GM23248 (cell line): ENCODE results near the gene SLC6A9. TPM values are rescaled to one million over a fixed set of nuclear protein-coding genes. Genes with fewer than 3 reads are reported as not detected.

Experiments
- DNase-seq: peaks from one replicate; pipeline ENCODE4 v3.0.0-alpha.2; 2015
- H2AFZ ChIP-seq: fragments of 200-600 bp; sonication (generic); 2 replicates; pipeline ENCODE4 v1.6.1; 2016; ENCODE audit warnings: antibody characterized with exemption
- H3F3A ChIP-seq: fragments of 200-600 bp; sonication (generic); 2 replicates; pipeline ENCODE4 v1.6.1; 2016; ENCODE audit warnings: mild to moderate bottlenecking, antibody characterized with exemption, mixed run types; ENCODE audit not compliant: insufficient read depth
- H3K27ac ChIP-seq: fragments of 200-600 bp; sonication (generic); 2 replicates; pipeline ENCODE4 v1.5.1; 2016; ENCODE audit warnings: mild to moderate bottlenecking
- H3K27me3 ChIP-seq: fragments of 200-600 bp; sonication (generic); replicated peaks from 2 replicates; pipeline ENCODE4 v1.6.1; 2016; ENCODE audit warnings: mild to moderate bottlenecking; ENCODE audit not compliant: insufficient read depth
- H3K36me3 ChIP-seq: fragments of 200-600 bp; sonication (generic); 2 replicates; pipeline ENCODE4 v1.6.1; 2016; ENCODE audit warnings: low read depth, mild to moderate bottlenecking
- H3K4me1 ChIP-seq: fragments of 200-600 bp; sonication (generic); 2 replicates; pipeline ENCODE4 v1.6.1; 2016; ENCODE audit warnings: mild to moderate bottlenecking; ENCODE audit not compliant: insufficient read depth
- H3K4me2 ChIP-seq: fragments of 200-600 bp; sonication (generic); one replicate; pipeline ENCODE4 v1.6.1; 2016; ENCODE audit warnings: mild to moderate bottlenecking; ENCODE audit not compliant: unreplicated experiment
- H3K4me3 ChIP-seq: fragments of 200-600 bp; sonication (generic); 2 replicates; pipeline ENCODE4 v1.5.1; 2016; ENCODE audit warnings: mild to moderate bottlenecking
- H3K79me2 ChIP-seq: fragments of 200-600 bp; sonication (generic); 2 replicates; pipeline ENCODE4 v1.6.1; 2016; ENCODE audit warnings: mild to moderate bottlenecking; ENCODE audit not compliant: insufficient read depth
- H3K9ac ChIP-seq: fragments of 200-600 bp; sonication (generic); 2 replicates; pipeline ENCODE4 v1.6.1; 2016; ENCODE audit warnings: mild to moderate bottlenecking
- H3K9me2 ChIP-seq: fragments of 200-600 bp; sonication (generic); 2 replicates; pipeline ENCODE4 v1.6.1; 2016; ENCODE audit warnings: mixed run types, mild to moderate bottlenecking, moderate library complexity; ENCODE audit not compliant: insufficient read depth
- H3K9me3 ChIP-seq: fragments of 200-600 bp; sonication (generic); one replicate; pipeline ENCODE4 v1.6.1; 2017; ENCODE audit warnings: low read depth
- H4K20me1 ChIP-seq: fragments of 200-600 bp; sonication (generic); 2 replicates; pipeline ENCODE4 v1.6.0; 2016; ENCODE audit not compliant: insufficient read depth
- EZH2 ChIP-seq: fragments of 200-600 bp; sonication (generic); IDR thresholded peaks from 2 replicates; pipeline ENCODE4 v1.6.1; 2018; ENCODE audit warnings: antibody characterized with exemption, mild to moderate bottlenecking; ENCODE audit not compliant: insufficient read depth, poor library complexity, severe bottlenecking
- EZH2phosphoT487 ChIP-seq: fragments of 200-600 bp; sonication (generic); IDR thresholded peaks from 2 replicates; pipeline ENCODE4 v1.6.1; 2018; ENCODE audit warnings: antibody characterized with exemption, moderate library complexity, mild to moderate bottlenecking, low read depth; ENCODE audit not compliant: insufficient read depth
- WGBS, 2 experiments: methylation state at CpG; one replicate each; pipeline ENCODE4 v1.1.6; 2015 to 2017; ENCODE audit warnings: low lambda C conversion rate in 2 of 2, low coverage in 1 of 2; ENCODE audit errors: missing lambda C conversion rate in 2 of 2; 5-methylcytosine and 5-hydroxymethylcytosine counted together
- in situ Hi-C: fragments of 300-500 bp; cut with MboI; formaldehyde crosslinking; loops from 2 replicates; pipeline ENCODE4 v1.15.0; 2020
- polyA plus RNA-seq: library from polyadenylated mRNA; unstranded; fragments of >200 nt; fragmentation: Nextera tagmentation; extraction: Ambion mirVana; gene quantifications from 2 replicates; pipeline ENCODE4 v1.2.1, GENCODE V29; 2016
- total RNA-seq: library from RNA; depleted of rRNA; stranded (reverse); fragments of >200 nt; shearing (Covaris generic); gene quantifications from 2 replicates; pipeline ENCODE4 v1.2.3, GENCODE V29; 2014

The SLC6A9 gene
- total and polyA plus RNA-seq, 2 experiments from 2014 or later: 22.2 to 34.6 TPM

GRCh38 chr1:44061857-44062256 is 30.6 kb upstream of the SLC6A9 start:
- Histone ChIP-seq H3K27me3 (no peaks in the 10 kb centered on the region), H3K9ac (no peak overlapping the region), H3F3A (no peaks in the 10 kb centered on the region), H3K4me1 (no peaks in the 10 kb centered on the region), H3K36me3 (no peaks in the 10 kb centered on the region), H3K27ac (no peak overlapping the region), H3K4me2 (no peak overlapping the region), H3K79me2 (no peaks in the 10 kb centered on the region), H2AFZ (no peak overlapping the region), H3K9me2 (no peaks in the 10 kb centered on the region), H4K20me1 (no peaks in the 10 kb centered on the region), H3K9me3 (no peaks in the 10 kb centered on the region), H3K4me3 (no peak overlapping the region)
- DNase-seq: no peak
- 68 to 72% methylated on average over 2 of the region's 2 CpGs for WGBS, 2 experiments
- in situ Hi-C loops: no loop called here
- no peak for TF ChIP-seq EZH2
- no peak for TF ChIP-seq EZH2phosphoT487

GRCh38 chr1:44060830-44061267 is 29.6 kb upstream of the SLC6A9 start:
- DNase-seq: no peak
- 67 to 76% methylated on average over 4 of the region's 4 CpGs for WGBS, 2 experiments
- no peaks in the 10 kb centered on the region for H3K27me3 ChIP-seq
- no peaks in the 10 kb centered on the region for H3K9me2 ChIP-seq
- H3K4me1 ChIP-seq: no peaks in the 10 kb centered on the region
- no peaks in the 10 kb centered on the region for H3F3A ChIP-seq
- in situ Hi-C loops: no loop called here
- no peak overlapping the region for H3K4me2 ChIP-seq
- H2AFZ ChIP-seq: no peak overlapping the region
- H3K9me3 ChIP-seq: no peaks in the 10 kb centered on the region
- no peaks in the 10 kb centered on the region for H4K20me1 ChIP-seq
- no peaks in the 10 kb centered on the region for H3K36me3 ChIP-seq
- no peak overlapping the region for H3K9ac ChIP-seq
- H3K79me2 ChIP-seq: no peaks in the 10 kb centered on the region
- TF ChIP-seq EZH2 (no peak), EZH2phosphoT487 (no peak)
- no peak overlapping the region for H3K4me3 ChIP-seq
- no peak overlapping the region for H3K27ac ChIP-seq

- no peak for DNase-seq
- Histone ChIP-seq H4K20me1 (no peaks in the 10 kb centered on the region), H3K4me2 (no peak overlapping the region), H3K79me2 (no peaks in the 10 kb centered on the region), H3K27me3 (no peaks in the 10 kb centered on the region), H3K4me3 (no peak overlapping the region), H3F3A (no peaks in the 10 kb centered on the region), H3K9me2 (no peaks in the 10 kb centered on the region), H3K9me3 (no peaks in the 10 kb centered on the region), H3K4me1 (no peaks in the 10 kb centered on the region), H2AFZ (no peak overlapping the region), H3K27ac (no peak overlapping the region), H3K9ac (no peak overlapping the region), H3K36me3 (no peaks in the 10 kb centered on the region)
- in situ Hi-C loops: no loop called here
- 66 to 76% methylated on average over 5 of the region's 5 CpGs for WGBS, 2 experiments
- no peak for TF ChIP-seq EZH2
- no peak for TF ChIP-seq EZH2phosphoT487
Observed at GRCh38 chr1:44059664-44060355, 28.5 kb upstream of the SLC6A9 start.

GRCh38 chr1:44059212-44059611 is 27.9 kb upstream of the SLC6A9 start:
- in situ Hi-C loops: no loop called here
- Histone ChIP-seq H3K4me2 (no peak overlapping the region), H3K79me2 (no peaks in the 10 kb centered on the region), H3K4me1 (no peaks in the 10 kb centered on the region), H3F3A (no peaks in the 10 kb centered on the region), H3K36me3 (no peaks in the 10 kb centered on the region), H3K4me3 (no peak overlapping the region), H4K20me1 (no peaks in the 10 kb centered on the region), H3K9me3 (no peaks in the 10 kb centered on the region), H3K9me2 (no peaks in the 10 kb centered on the region), H2AFZ (no peak overlapping the region), H3K27ac (no peak overlapping the region), H3K9ac (no peak overlapping the region), H3K27me3 (no peaks in the 10 kb centered on the region)
- TF ChIP-seq EZH2phosphoT487: no peak
- no peak for TF ChIP-seq EZH2
- no peak for DNase-seq
- 56 to 65% methylated on average over 1 of the region's 1 CpG for WGBS, 2 experiments
